Progenitor cell of endocrine pancreas (in vitro differentiated cells): ENCODE measurements around the gene EEFSEC. TPM values are rescaled to one million over a fixed set of nuclear protein-coding genes. Genes with fewer than 3 reads are reported as not detected.

Source experiments
- DNase-seq: peaks from one replicate; pipeline ENCODE4 v3.0.0; 2021; ENCODE audit warnings: low spot score; ENCODE audit not compliant: unreplicated experiment
- H3K27ac Mint-ChIP-seq: 2 replicates; pipeline ENCODE4 v1.8.0; 2021; ENCODE audit warnings: mild to moderate bottlenecking, moderate library complexity, mixed read lengths
- H3K27me3 Mint-ChIP-seq: 2 replicates; pipeline ENCODE4 v1.8.0; 2021; ENCODE audit warnings: mixed read lengths
- H3K36me3 Mint-ChIP-seq: 2 replicates; pipeline ENCODE4 v1.8.0; 2022; ENCODE audit warnings: mixed read lengths; ENCODE audit not compliant: insufficient read depth
- H3K4me1 Mint-ChIP-seq: 2 replicates; pipeline ENCODE4 v1.8.0; 2021; ENCODE audit warnings: low read depth, mixed read lengths
- H3K4me3 Mint-ChIP-seq: 2 replicates; pipeline ENCODE4 v1.8.0; 2021; ENCODE audit warnings: low read depth, mild to moderate bottlenecking, moderate library complexity, mixed read lengths
- H3K9me3 Mint-ChIP-seq: 2 replicates; pipeline ENCODE4 v1.8.0; 2021; ENCODE audit warnings: low read depth, mixed read lengths
- total RNA-seq: library from RNA; stranded (reverse); gene quantifications from 2 replicates; pipeline ENCODE4 v1.2.1, GENCODE V29; 2021
- TF ChIP-seq, protein P1 (sequence below): fragments of 200-600 bp; sonication (generic); IDR thresholded peaks from one replicate; pipeline ENCODE4 v1.5.0; 2021; ENCODE audit warnings: antibody characterized with exemption, mild to moderate bottlenecking; ENCODE audit not compliant: unreplicated experiment

Gene EEFSEC
- total RNA-seq, 1 donor from 2014 or later = 11.8 TPM

DNA sequence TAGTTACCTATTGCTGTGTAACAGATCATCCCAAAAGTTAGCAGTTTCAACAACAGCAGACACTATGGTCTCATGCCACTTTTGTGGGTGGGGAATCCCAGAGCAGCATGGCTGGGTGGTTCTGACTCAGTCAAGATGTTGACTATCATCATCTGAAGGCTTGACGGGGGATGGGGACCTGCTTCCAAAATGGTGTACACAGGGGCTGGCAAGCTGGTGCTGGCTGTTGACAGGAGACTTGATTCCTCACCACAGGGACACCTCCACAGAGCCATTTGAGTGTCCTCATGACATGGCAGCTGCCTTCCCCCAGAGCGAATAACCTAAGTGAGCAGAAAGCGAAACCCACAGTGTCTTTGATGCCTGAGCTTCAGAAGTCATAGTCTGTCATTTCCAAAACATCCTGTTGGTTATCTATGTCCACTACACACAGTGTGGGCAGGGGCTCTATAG lies 294.3 kb downstream of the EEFSEC start:
- Mint-ChIP-seq H3K4me3 (no peak overlapping the region), H3K27ac (no peak overlapping the region), H3K27me3 (peaks cover 57% of the 10 kb centered on the region), H3K36me3 (no peaks in the 10 kb centered on the region), H3K9me3 (no peaks in the 10 kb centered on the region), H3K4me1 (peaks cover 4% of the 10 kb centered on the region)
- DNase-seq = no peak
- TF ChIP-seq, protein P1, sequence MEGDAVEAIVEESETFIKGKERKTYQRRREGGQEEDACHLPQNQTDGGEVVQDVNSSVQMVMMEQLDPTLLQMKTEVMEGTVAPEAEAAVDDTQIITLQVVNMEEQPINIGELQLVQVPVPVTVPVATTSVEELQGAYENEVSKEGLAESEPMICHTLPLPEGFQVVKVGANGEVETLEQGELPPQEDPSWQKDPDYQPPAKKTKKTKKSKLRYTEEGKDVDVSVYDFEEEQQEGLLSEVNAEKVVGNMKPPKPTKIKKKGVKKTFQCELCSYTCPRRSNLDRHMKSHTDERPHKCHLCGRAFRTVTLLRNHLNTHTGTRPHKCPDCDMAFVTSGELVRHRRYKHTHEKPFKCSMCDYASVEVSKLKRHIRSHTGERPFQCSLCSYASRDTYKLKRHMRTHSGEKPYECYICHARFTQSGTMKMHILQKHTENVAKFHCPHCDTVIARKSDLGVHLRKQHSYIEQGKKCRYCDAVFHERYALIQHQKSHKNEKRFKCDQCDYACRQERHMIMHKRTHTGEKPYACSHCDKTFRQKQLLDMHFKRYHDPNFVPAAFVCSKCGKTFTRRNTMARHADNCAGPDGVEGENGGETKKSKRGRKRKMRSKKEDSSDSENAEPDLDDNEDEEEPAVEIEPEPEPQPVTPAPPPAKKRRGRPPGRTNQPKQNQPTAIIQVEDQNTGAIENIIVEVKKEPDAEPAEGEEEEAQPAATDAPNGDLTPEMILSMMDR = no peak

DNA sequence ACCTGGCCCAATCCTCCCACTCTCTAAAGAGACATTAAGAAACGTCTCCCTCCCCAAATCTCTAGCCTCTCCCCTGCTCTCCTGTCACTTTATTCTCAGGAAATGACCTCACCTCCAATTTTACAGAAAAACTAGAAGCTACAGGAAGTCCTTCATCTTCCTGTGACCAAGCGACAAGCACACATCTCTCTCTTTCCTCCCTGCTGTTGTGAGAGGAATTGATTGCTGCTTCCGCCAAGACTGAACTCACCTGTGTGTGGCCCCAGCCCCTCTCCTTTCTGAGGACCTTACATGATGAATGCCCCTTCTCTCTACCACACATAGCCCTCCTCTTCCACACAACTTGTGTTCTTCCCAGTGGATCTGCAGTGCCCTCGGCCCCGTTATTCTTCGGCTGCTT lies 295.2 kb downstream of the EEFSEC start:
- H3K36me3 Mint-ChIP-seq = no peaks in the 10 kb centered on the region
- no peak for DNase-seq
- H3K9me3 Mint-ChIP-seq = no peaks in the 10 kb centered on the region
- H3K4me3 Mint-ChIP-seq = no peak overlapping the region
- H3K27ac Mint-ChIP-seq = no peak overlapping the region
- H3K27me3 Mint-ChIP-seq = peaks cover 54% of the 10 kb centered on the region
- H3K4me1 Mint-ChIP-seq = peaks cover 8% of the 10 kb centered on the region
- TF ChIP-seq, protein P1 = no peak

DNA sequence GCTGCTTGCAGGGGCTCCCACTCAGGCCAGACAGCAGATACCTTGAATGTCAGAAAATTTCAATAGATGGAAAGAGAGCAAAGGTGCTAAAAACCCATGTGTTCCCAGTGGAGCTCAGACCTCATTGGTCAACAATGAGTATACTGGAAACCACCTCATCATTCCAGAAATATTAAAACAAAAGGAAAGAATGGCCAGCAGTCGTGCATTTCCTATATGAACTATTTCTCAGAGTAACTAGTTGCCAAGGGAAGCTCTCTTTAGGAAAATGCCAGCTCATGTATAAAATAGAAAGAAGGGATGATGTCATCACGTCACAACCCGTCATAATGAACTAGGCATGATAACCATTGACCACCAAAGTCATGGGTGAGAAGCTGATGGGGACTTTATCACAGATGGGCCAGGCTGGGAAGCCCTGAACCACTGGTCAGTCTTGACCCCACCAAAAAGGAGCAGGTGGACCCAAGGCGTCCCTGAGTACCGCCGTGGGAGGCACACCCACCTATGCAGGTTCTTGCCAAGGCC lies 295.9 kb downstream of the EEFSEC start:
- Mint-ChIP-seq H3K27me3 (peaks cover 48% of the 10 kb centered on the region), H3K36me3 (no peaks in the 10 kb centered on the region), H3K27ac (no peak overlapping the region)

DNA sequence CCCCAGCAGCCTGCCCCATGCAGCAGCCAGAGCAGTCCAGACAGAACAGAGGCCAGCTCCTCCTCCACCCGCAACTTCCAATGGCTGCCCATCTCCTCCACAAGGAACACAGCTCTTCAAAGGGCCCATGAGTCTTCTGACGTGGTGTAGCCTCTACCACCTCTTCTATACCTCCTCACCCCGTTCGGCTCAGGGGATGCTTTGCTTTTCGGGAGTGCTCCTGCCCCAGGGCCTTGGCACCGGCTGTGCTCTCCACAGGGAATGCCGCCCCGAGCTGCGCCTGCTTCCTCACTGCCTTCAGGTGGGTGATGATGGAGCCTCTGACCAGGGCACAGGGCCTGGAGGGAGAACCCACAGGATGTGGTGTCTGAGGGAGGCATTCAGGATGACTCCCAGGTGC lies 298.8 kb downstream of the EEFSEC start:
- no peaks in the 10 kb centered on the region for H3K36me3 Mint-ChIP-seq
- no peak for DNase-seq
- TF ChIP-seq, protein P1 = no peak
- peaks cover 8% of the 10 kb centered on the region for H3K4me1 Mint-ChIP-seq
- no peak overlapping the region for H3K4me3 Mint-ChIP-seq
- no peak overlapping the region for H3K27ac Mint-ChIP-seq
- peaks cover 60% of the 10 kb centered on the region for H3K27me3 Mint-ChIP-seq
- H3K9me3 Mint-ChIP-seq = no peaks in the 10 kb centered on the region

More for the DNA sequence above, 295.9 kb downstream of the EEFSEC start:
- peaks cover 8% of the 10 kb centered on the region for H3K4me1 Mint-ChIP-seq
- H3K4me3 Mint-ChIP-seq = no peak overlapping the region
- TF ChIP-seq, protein P1 = no peak
- H3K9me3 Mint-ChIP-seq = no peaks in the 10 kb centered on the region
- DNase-seq = no peak

DNA sequence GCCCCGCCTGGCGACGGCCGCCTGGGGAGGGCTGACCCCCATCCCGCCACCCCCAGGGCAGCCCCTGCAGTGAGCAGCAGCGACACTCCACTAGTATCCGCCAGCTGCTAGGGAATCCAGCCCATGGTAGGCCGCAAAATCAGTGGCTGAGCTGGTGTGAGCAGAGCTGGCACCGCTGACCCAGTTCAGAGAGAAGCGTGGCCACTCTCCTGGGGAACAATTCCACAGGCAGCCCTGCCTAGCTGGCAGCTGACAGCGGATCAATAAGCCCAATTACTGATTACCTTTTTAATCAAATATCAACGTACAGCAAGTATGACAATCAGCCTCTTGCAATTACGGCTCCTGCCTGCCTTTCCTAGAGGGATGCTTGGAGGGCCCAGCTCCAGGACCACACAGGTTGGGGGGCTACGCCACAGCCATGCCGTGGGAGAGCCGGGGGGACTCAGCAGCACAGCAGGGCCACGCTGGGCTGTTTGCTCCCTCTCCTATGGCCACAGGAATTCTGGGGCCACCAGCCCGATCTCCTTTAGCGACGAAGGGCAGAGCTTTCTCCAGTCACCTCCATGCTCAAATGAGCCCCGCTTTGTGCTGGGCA lies 299.5 kb downstream of the EEFSEC start:
- Mint-ChIP-seq H3K4me1 (peaks cover 8% of the 10 kb centered on the region), H3K36me3 (no peaks in the 10 kb centered on the region), H3K4me3 (no peak overlapping the region), H3K9me3 (no peaks in the 10 kb centered on the region), H3K27ac (no peak overlapping the region), H3K27me3 (peaks cover 57% of the 10 kb centered on the region)
- DNase-seq = no peak
- TF ChIP-seq, protein P1 = no peak
